MCF 10A (cell line): ENCODE data around the gene TBL1Y. TPM values are rescaled to one million over a fixed set of nuclear protein-coding genes. Genes with fewer than 3 reads are reported as not detected.

Source experiments
- BruUV-seq: library from RNA; stranded (reverse); fragments of 400-500 nt; replicated peaks from 2 replicates; lab custom pipeline; 2021; lab: Mats Ljungman, UMichigan
- CTCF ChIA-PET: fragments of 300-600 bp; sonication (Branson Sonifier 250); formaldehyde crosslinking; extraction: SDS; loops from one replicate; lab custom pipeline; 2021; ENCODE audit warnings: antibody characterized with exemption, inconsistent platforms; lab: Yijun Ruan, JAX
- POLR2A ChIA-PET: fragments of 300-600, 350-650 bp; sonication (Branson Sonifier 250); formaldehyde crosslinking; extraction: SDS; loops from one replicate; lab custom pipeline; 2020; ENCODE audit warnings: antibody characterized with exemption, inconsistent platforms; lab: Yijun Ruan, JAX
- DNase-seq: peaks from one replicate; pipeline ENCODE4 v3.0.0-alpha.2; 2018; ENCODE audit not compliant: unreplicated experiment
- H3K27ac Mint-ChIP-seq: one replicate; pipeline ENCODE4 v1.8.0; 2022; ENCODE audit warnings: mild to moderate bottlenecking, low read depth, mixed read lengths; ENCODE audit not compliant: unreplicated experiment
- H3K27me3 Mint-ChIP-seq: one replicate; pipeline ENCODE4 v1.8.0; 2022; ENCODE audit warnings: mixed read lengths; ENCODE audit not compliant: insufficient read depth, unreplicated experiment
- H3K36me3 Mint-ChIP-seq: one replicate; pipeline ENCODE4 v1.8.0; 2022; ENCODE audit warnings: mild to moderate bottlenecking, moderate library complexity, mixed read lengths; ENCODE audit not compliant: insufficient read depth, unreplicated experiment
- H3K4me1 Mint-ChIP-seq: one replicate; pipeline ENCODE4 v1.8.0; 2022; ENCODE audit warnings: mixed read lengths; ENCODE audit not compliant: insufficient read depth, unreplicated experiment
- H3K4me3 Mint-ChIP-seq: one replicate; pipeline ENCODE4 v1.8.0; 2022; ENCODE audit warnings: mild to moderate bottlenecking, moderate library complexity, mixed read lengths; ENCODE audit not compliant: unreplicated experiment
- H3K9me3 Mint-ChIP-seq: one replicate; pipeline ENCODE4 v1.8.0; 2022; ENCODE audit warnings: mixed read lengths; ENCODE audit not compliant: unreplicated experiment
- CTCF ChIP-seq: fragments of 200-600 bp; IDR thresholded peaks from one replicate; pipeline ENCODE4 v1.8.0; 2022; ENCODE audit warnings: antibody characterized with exemption, mild to moderate bottlenecking; ENCODE audit not compliant: unreplicated experiment
- intact Hi-C: fragments of 100-400 bp; cut with micrococcal nuclease; formaldehyde crosslinking; loops from 2 replicates; pipeline ENCODE4 v1.14.1; 2022
- total RNA-seq: library from RNA; stranded (reverse); gene quantifications from 2 replicates; pipeline ENCODE4 v1.2.3, GENCODE V29; 2022

The TBL1Y gene
- total RNA-seq, 1 experiment from 2014 or later = not detected

- Mint-ChIP-seq H3K9me3 (no peaks in the 10 kb centered on the region), H3K36me3 (no peaks in the 10 kb centered on the region), H3K4me3 (no peak overlapping the region), H3K27me3 (no peaks in the 10 kb centered on the region), H3K27ac (no peak overlapping the region), H3K4me1 (no peaks in the 10 kb centered on the region)
- no peak for DNase-seq
- intact Hi-C loops = no loop called here
- POLR2A ChIA-PET = no interaction called here
- TF ChIP-seq CTCF = no peak
- no TSS peak for BruUV-seq
- CTCF ChIA-PET = no interaction called here
Measured at GRCh38 chrY:6931779-6932396, 21.4 kb downstream of the TBL1Y start.

GRCh38 chrY:6935497-6935896 is 25.0 kb downstream of the TBL1Y start:
- no TSS peak for BruUV-seq
- no peaks in the 10 kb centered on the region for H3K36me3 Mint-ChIP-seq
- intact Hi-C loops = no loop called here
- CTCF ChIA-PET = no interaction called here
- H3K9me3 Mint-ChIP-seq = no peaks in the 10 kb centered on the region
- POLR2A ChIA-PET = no interaction called here
- DNase-seq = no peak
- H3K4me3 Mint-ChIP-seq = no peak overlapping the region
- H3K27ac Mint-ChIP-seq = no peak overlapping the region
- H3K27me3 Mint-ChIP-seq = no peaks in the 10 kb centered on the region
- no peaks in the 10 kb centered on the region for H3K4me1 Mint-ChIP-seq
- TF ChIP-seq CTCF = no peak

GRCh38 chrY:6947695-6948094 is 37.2 kb downstream of the TBL1Y start:
- no peak for TF ChIP-seq CTCF
- DNase-seq = no peak
- CTCF ChIA-PET = no interaction called here
- no TSS peak for BruUV-seq
- H3K27me3 Mint-ChIP-seq = no peaks in the 10 kb centered on the region
- H3K36me3 Mint-ChIP-seq = no peaks in the 10 kb centered on the region
- no peak overlapping the region for H3K4me3 Mint-ChIP-seq
- POLR2A ChIA-PET = no interaction called here
- no peaks in the 10 kb centered on the region for H3K4me1 Mint-ChIP-seq
- H3K9me3 Mint-ChIP-seq = no peaks in the 10 kb centered on the region
- intact Hi-C loops = no loop called here
- H3K27ac Mint-ChIP-seq = no peak overlapping the region

- Mint-ChIP-seq H3K4me1 (no peaks in the 10 kb centered on the region), H3K36me3 (no peaks in the 10 kb centered on the region), H3K9me3 (no peaks in the 10 kb centered on the region), H3K27me3 (no peaks in the 10 kb centered on the region), H3K27ac (no peak overlapping the region), H3K4me3 (no peak overlapping the region)
- intact Hi-C loops = no loop called here
- DNase-seq = no peak
- TF ChIP-seq CTCF = no peak
- ChIA-PET POLR2A (no interaction called here), CTCF (no interaction called here)
- BruUV-seq = no TSS peak
Measured at GRCh38 chrY:6948378-6948777, 37.9 kb downstream of the TBL1Y start.
